ENCODE data around the gene C1QTNF8. TPM values are rescaled to one million over a fixed set of nuclear protein-coding genes. Genes with fewer than 3 reads are reported as not detected.

Gene C1QTNF8
- total and polyA plus RNA-seq, 4 donors, result not detected

DNA sequence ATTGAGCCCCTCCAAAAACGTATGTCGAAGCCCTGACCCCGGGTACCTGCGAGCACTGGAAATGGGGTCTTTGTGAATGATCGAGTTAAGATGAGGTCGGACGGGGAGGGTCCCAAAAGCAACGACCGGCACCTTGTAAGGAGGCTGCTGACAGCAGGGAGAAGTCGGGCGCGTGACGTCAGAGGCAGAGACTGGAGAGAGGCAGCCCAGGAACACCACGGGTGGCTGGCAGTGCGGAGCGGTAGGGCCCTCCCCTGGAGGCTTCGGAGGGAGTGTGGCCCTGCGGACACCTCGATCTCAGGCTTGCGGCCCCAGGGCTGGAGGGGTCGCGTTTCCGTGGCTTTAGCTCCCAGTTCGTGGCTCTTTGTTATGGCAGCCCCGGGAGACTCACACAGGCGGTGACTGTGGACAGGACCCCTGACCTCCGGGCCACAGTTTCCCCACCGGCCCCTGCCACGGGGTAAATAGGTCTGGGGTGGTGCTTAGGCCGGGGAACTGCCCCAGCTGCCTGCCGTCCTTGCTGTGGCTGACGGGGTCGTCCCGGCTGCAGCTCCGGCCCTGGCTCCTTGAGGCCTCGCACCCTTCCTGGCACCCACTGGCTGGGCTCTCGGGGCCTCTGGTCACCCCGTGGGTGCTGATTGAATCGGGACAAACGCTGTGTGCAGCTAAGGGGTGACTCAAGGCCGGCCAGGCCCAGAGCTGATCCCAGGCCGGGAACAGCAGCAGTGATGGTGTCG, 34.1 kb downstream of the C1QTNF8 start:
- no peaks in the 10 kb centered on the region for H3K36me3 ChIP-seq (ENCODE audit: control insufficient read depth in 4 of 4, insufficient read depth in 3 of 4, low read depth in 1 of 4, low read length in 3 of 4)
- TF ChIP-seq, protein P1, sequence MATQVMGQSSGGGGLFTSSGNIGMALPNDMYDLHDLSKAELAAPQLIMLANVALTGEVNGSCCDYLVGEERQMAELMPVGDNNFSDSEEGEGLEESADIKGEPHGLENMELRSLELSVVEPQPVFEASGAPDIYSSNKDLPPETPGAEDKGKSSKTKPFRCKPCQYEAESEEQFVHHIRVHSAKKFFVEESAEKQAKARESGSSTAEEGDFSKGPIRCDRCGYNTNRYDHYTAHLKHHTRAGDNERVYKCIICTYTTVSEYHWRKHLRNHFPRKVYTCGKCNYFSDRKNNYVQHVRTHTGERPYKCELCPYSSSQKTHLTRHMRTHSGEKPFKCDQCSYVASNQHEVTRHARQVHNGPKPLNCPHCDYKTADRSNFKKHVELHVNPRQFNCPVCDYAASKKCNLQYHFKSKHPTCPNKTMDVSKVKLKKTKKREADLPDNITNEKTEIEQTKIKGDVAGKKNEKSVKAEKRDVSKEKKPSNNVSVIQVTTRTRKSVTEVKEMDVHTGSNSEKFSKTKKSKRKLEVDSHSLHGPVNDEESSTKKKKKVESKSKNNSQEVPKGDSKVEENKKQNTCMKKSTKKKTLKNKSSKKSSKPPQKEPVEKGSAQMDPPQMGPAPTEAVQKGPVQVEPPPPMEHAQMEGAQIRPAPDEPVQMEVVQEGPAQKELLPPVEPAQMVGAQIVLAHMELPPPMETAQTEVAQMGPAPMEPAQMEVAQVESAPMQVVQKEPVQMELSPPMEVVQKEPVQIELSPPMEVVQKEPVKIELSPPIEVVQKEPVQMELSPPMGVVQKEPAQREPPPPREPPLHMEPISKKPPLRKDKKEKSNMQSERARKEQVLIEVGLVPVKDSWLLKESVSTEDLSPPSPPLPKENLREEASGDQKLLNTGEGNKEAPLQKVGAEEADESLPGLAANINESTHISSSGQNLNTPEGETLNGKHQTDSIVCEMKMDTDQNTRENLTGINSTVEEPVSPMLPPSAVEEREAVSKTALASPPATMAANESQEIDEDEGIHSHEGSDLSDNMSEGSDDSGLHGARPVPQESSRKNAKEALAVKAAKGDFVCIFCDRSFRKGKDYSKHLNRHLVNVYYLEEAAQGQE (IDR thresholded peaks at IDR 0.05), result no peak
- TF ChIP-seq NR2F2 (IDR thresholded peaks at IDR 0.05), result no peak
- TF ChIP-seq, protein P2, sequence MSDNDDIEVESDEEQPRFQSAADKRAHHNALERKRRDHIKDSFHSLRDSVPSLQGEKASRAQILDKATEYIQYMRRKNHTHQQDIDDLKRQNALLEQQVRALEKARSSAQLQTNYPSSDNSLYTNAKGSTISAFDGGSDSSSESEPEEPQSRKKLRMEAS (IDR thresholded peaks at IDR 0.05), result no peak
- no peak for TF ChIP-seq RXRA (IDR thresholded peaks at IDR 0.05)
- TF ChIP-seq FOXA1 (IDR thresholded peaks at IDR 0.05), result no peak
- TF ChIP-seq HNF4A (conservative IDR thresholded peaks at IDR 0.05), result no peak
- no peak for TF ChIP-seq TAF1 (conservative IDR thresholded peaks at IDR 0.05)
- no peak for TF ChIP-seq JUND (IDR thresholded peaks at IDR 0.05)
- TF ChIP-seq YY1 (IDR thresholded peaks at IDR 0.05), result no peak
- TF ChIP-seq, protein P3, sequence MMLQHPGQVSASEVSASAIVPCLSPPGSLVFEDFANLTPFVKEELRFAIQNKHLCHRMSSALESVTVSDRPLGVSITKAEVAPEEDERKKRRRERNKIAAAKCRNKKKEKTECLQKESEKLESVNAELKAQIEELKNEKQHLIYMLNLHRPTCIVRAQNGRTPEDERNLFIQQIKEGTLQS (IDR thresholded peaks at IDR 0.05), result no peak
- TF ChIP-seq, protein P4, sequence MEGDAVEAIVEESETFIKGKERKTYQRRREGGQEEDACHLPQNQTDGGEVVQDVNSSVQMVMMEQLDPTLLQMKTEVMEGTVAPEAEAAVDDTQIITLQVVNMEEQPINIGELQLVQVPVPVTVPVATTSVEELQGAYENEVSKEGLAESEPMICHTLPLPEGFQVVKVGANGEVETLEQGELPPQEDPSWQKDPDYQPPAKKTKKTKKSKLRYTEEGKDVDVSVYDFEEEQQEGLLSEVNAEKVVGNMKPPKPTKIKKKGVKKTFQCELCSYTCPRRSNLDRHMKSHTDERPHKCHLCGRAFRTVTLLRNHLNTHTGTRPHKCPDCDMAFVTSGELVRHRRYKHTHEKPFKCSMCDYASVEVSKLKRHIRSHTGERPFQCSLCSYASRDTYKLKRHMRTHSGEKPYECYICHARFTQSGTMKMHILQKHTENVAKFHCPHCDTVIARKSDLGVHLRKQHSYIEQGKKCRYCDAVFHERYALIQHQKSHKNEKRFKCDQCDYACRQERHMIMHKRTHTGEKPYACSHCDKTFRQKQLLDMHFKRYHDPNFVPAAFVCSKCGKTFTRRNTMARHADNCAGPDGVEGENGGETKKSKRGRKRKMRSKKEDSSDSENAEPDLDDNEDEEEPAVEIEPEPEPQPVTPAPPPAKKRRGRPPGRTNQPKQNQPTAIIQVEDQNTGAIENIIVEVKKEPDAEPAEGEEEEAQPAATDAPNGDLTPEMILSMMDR (IDR thresholded peaks at IDR 0.05; ENCODE audit: low read depth, low read length, missing input control), result no peak
- no peak for TF ChIP-seq HNF4G (IDR thresholded peaks at IDR 0.05)
- TF ChIP-seq SP1 (IDR thresholded peaks at IDR 0.05), result no peak
- no peak for TF ChIP-seq GABPA (IDR thresholded peaks at IDR 0.05 in 1 of 2, conservative IDR thresholded peaks at IDR 0.05 in 1 of 2)
- TF ChIP-seq, protein P5, sequence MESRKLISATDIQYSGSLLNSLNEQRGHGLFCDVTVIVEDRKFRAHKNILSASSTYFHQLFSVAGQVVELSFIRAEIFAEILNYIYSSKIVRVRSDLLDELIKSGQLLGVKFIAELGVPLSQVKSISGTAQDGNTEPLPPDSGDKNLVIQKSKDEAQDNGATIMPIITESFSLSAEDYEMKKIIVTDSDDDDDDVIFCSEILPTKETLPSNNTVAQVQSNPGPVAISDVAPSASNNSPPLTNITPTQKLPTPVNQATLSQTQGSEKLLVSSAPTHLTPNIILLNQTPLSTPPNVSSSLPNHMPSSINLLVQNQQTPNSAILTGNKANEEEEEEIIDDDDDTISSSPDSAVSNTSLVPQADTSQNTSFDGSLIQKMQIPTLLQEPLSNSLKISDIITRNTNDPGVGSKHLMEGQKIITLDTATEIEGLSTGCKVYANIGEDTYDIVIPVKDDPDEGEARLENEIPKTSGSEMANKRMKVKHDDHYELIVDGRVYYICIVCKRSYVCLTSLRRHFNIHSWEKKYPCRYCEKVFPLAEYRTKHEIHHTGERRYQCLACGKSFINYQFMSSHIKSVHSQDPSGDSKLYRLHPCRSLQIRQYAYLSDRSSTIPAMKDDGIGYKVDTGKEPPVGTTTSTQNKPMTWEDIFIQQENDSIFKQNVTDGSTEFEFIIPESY (IDR thresholded peaks at IDR 0.05), result no peak
- no peak for TF ChIP-seq RAD21 (IDR thresholded peaks at IDR 0.05)
- TF ChIP-seq EGR1 (IDR thresholded peaks at IDR 0.05; ENCODE audit: low read depth in 2 of 2), result no peak
- TF ChIP-seq FOXA2 (IDR thresholded peaks at IDR 0.05), result no peak
- H3K4me3 ChIP-seq (ENCODE audit: low read depth in 1 of 3, low read length in 3 of 3), result no peak overlapping the region
- no peaks in the 10 kb centered on the region for H3K9me3 ChIP-seq (ENCODE audit: control insufficient read depth in 4 of 4, low read length in 3 of 4)
- H3K4me1 ChIP-seq (ENCODE audit: control insufficient read depth in 4 of 4, insufficient read depth in 4 of 4, low read length in 3 of 4), result no peaks in the 10 kb centered on the region
- H3K27ac ChIP-seq (ENCODE audit: low read depth in 1 of 2, low read length in 2 of 2), result no peak overlapping the region
- DNase-seq (ENCODE audit: low spot score), result no peak
- H3K27me3 ChIP-seq (ENCODE audit: control insufficient read depth in 4 of 4, insufficient read depth in 4 of 4, low read length in 3 of 4), result peaks cover 0 to 9% (median 4%) of the 10 kb centered on the region in 4 donors
- H3K9ac ChIP-seq (ENCODE audit: low read depth in 1 of 2, low read length in 2 of 2), result no peak overlapping the region
- 84% methylated on average over 43 of the region's 43 CpGs for WGBS

Measured in liver (tissue), 9 donors.